Caco-2 (cell line): Measurements from ENCODE around the gene PLXDC2. TPM values are rescaled to one million over a fixed set of nuclear protein-coding genes. Genes with fewer than 3 reads are reported as not detected.

Experiments used
- BruUV-seq: library from RNA; stranded (reverse); fragments of 400-500 nt; replicated peaks from 2 replicates; lab custom pipeline; 2021; lab: Mats Ljungman, UMichigan
- CTCF ChIA-PET: fragments of 300-600 bp; sonication (Branson Sonifier 250); formaldehyde crosslinking; loops from one replicate; lab custom pipeline; 2022; ENCODE audit warnings: antibody characterized with exemption; lab: Charles Lee
- POLR2A ChIA-PET: fragments of 300-600 bp; sonication (Branson Sonifier 250); formaldehyde crosslinking; loops from one replicate; lab custom pipeline; 2022; ENCODE audit warnings: antibody characterized with exemption; lab: Charles Lee
- DNase-seq, 2 experiments: peaks; one replicate each; pipeline versions ENCODE4 v3.0.0 to v3.0.0-alpha.2; 2020 to 2022
- H3K27me3 ChIP-seq: replicated peaks from 2 replicates; pipeline ENCODE4 v1.6.0; 2011; ENCODE audit warnings: low read length; ENCODE audit not compliant: control insufficient read depth, insufficient read depth
- H3K36me3 ChIP-seq: 2 replicates; pipeline ENCODE4 v1.5.1; 2011; ENCODE audit warnings: low read length; ENCODE audit not compliant: control insufficient read depth, insufficient read depth
- H3K4me1 ChIP-seq: fragments of 250-450 bp; sonication (Bioruptor Pico); 2 replicates; pipeline ENCODE4 v1.5.1; 2020; ENCODE audit warnings: mild to moderate bottlenecking
- H3K4me3 ChIP-seq: 2 replicates; pipeline ENCODE4 v1.5.1; 2011; ENCODE audit warnings: low read depth, mild to moderate bottlenecking, control low read depth, low read length
- H3K9me3 ChIP-seq: fragments of 250-450 bp; sonication (Bioruptor Pico); 2 replicates; pipeline ENCODE4 v1.5.1; 2020; ENCODE audit warnings: mild to moderate bottlenecking, moderate library complexity
- H3K27ac Mint-ChIP-seq: one replicate; pipeline ENCODE4 v1.8.0; 2022; ENCODE audit warnings: mixed read lengths; ENCODE audit not compliant: unreplicated experiment
- H3K27me3 Mint-ChIP-seq: one replicate; pipeline ENCODE4 v1.8.0; 2022; ENCODE audit warnings: mixed read lengths; ENCODE audit not compliant: insufficient read depth, unreplicated experiment
- H3K36me3 Mint-ChIP-seq: one replicate; pipeline ENCODE4 v1.8.0; 2022; ENCODE audit warnings: mild to moderate bottlenecking, mixed read lengths; ENCODE audit not compliant: insufficient read depth, unreplicated experiment
- H3K4me1 Mint-ChIP-seq: one replicate; pipeline ENCODE4 v1.8.0; 2022; ENCODE audit warnings: low read depth, mixed read lengths; ENCODE audit not compliant: unreplicated experiment
- H3K4me3 Mint-ChIP-seq: one replicate; pipeline ENCODE4 v1.8.0; 2022; ENCODE audit warnings: mild to moderate bottlenecking, moderate library complexity, mixed read lengths; ENCODE audit not compliant: unreplicated experiment
- H3K9me3 Mint-ChIP-seq: one replicate; pipeline ENCODE4 v1.8.0; 2022; ENCODE audit warnings: mixed read lengths; ENCODE audit not compliant: unreplicated experiment
- CTCF ChIP-seq, 2 experiments: fragments of 200-600 bp in 1 of 2; IDR thresholded peaks; 1 replicate in 1 of 2; 2 replicates in 1 of 2; pipeline versions ENCODE4 v1.5.1 to v1.8.0; 2011 to 2022; ENCODE audit warnings: antibody characterized with exemption in 1 of 2, control low read depth in 1 of 2, inconsistent platforms in 1 of 2, low read depth in 1 of 2, low read length in 1 of 2, mild to moderate bottlenecking in 1 of 2, moderate library complexity in 1 of 2; ENCODE audit not compliant: insufficient read depth in 1 of 2, severe bottlenecking in 1 of 2, unreplicated experiment in 1 of 2
- intact Hi-C: fragments of 100-400 bp; cut with micrococcal nuclease; formaldehyde crosslinking; loops from one replicate; pipeline ENCODE4 v1.10.0; 2022; ENCODE audit not compliant: unreplicated experiment
- total RNA-seq: library from RNA; stranded (reverse); gene quantifications from 2 replicates; pipeline ENCODE4 v1.2.3, GENCODE V29; 2022

The PLXDC2 gene
- total RNA-seq, 1 experiment from 2014 or later = 0.54 TPM

- Histone ChIP-seq H3K9me3 (no peaks in the 10 kb centered on the region), H3K4me1 (no peaks in the 10 kb centered on the region), H3K27me3 (no peaks in the 10 kb centered on the region; the same call in 1 of the 2 replicates), H3K36me3 (no peaks in the 10 kb centered on the region), H3K4me3 (no peak overlapping the region)
- Mint-ChIP-seq H3K27ac (no peak overlapping the region), H3K27me3 (peaks cover 3% of the 10 kb centered on the region), H3K4me1 (no peaks in the 10 kb centered on the region), H3K9me3 (no peaks in the 10 kb centered on the region), H3K4me3 (no peak overlapping the region), H3K36me3 (no peaks in the 10 kb centered on the region)
- no peak for TF ChIP-seq CTCF (IDR thresholded peaks at IDR 0.05; ENCODE audit: insufficient read depth in 1 of 2, low read depth in 1 of 2, low read length in 1 of 2, severe bottlenecking in 1 of 2, unreplicated experiment in 1 of 2)
- ChIA-PET CTCF (no interaction called here), POLR2A (no interaction called here)
- intact Hi-C loops = no loop called here
- BruUV-seq = no TSS peak
- no peak for DNase-seq
Observed at GRCh38 chr10:20006169-20006870, 190.1 kb downstream of the PLXDC2 start.

- no peak for DNase-seq
- Mint-ChIP-seq H3K4me1 (no peaks in the 10 kb centered on the region), H3K27me3 (peaks cover 3% of the 10 kb centered on the region), H3K36me3 (no peaks in the 10 kb centered on the region), H3K9me3 (no peaks in the 10 kb centered on the region), H3K27ac (no peak overlapping the region), H3K4me3 (no peak overlapping the region)
- H3K4me1 ChIP-seq = no peaks in the 10 kb centered on the region
- H3K27me3 ChIP-seq = no peaks in the 10 kb centered on the region; the same call in 1 of the 2 replicates
- intact Hi-C loops = no loop called here
- CTCF ChIA-PET = no interaction called here
- no peaks in the 10 kb centered on the region for H3K36me3 ChIP-seq
- no peak for TF ChIP-seq CTCF (IDR thresholded peaks at IDR 0.05; ENCODE audit: insufficient read depth in 1 of 2, low read depth in 1 of 2, low read length in 1 of 2, severe bottlenecking in 1 of 2, unreplicated experiment in 1 of 2)
- H3K9me3 ChIP-seq = no peaks in the 10 kb centered on the region
- no TSS peak for BruUV-seq
- no peak overlapping the region for H3K4me3 ChIP-seq
- POLR2A ChIA-PET = interaction anchor here (0.5 kb wide), 1 partner anchor 18 kb away, joined by 3 read pairs; no protein-coding TSS in a partner anchor
Observed at GRCh38 chr10:20007426-20007825, 191.2 kb downstream of the PLXDC2 start.

- no peaks in the 10 kb centered on the region for H3K36me3 ChIP-seq
- no peaks in the 10 kb centered on the region; the same call in 1 of the 2 replicates for H3K27me3 ChIP-seq
- Mint-ChIP-seq H3K4me3 (no peak overlapping the region), H3K36me3 (no peaks in the 10 kb centered on the region), H3K9me3 (no peaks in the 10 kb centered on the region), H3K27me3 (no peaks in the 10 kb centered on the region), H3K27ac (no peak overlapping the region), H3K4me1 (no peaks in the 10 kb centered on the region)
- H3K9me3 ChIP-seq = no peaks in the 10 kb centered on the region
- BruUV-seq = no TSS peak
- ChIA-PET POLR2A (no interaction called here), CTCF (no interaction called here)
- DNase-seq = no peak
- TF ChIP-seq CTCF (IDR thresholded peaks at IDR 0.05; ENCODE audit: insufficient read depth in 1 of 2, low read depth in 1 of 2, low read length in 1 of 2, severe bottlenecking in 1 of 2, unreplicated experiment in 1 of 2) = no peak
- intact Hi-C loops = no loop called here
- no peak overlapping the region for H3K4me3 ChIP-seq
- H3K4me1 ChIP-seq = no peaks in the 10 kb centered on the region
Observed at GRCh38 chr10:20013991-20014750, 197.9 kb downstream of the PLXDC2 start.
